Testis (tissue), 3 donors: ENCODE results near the gene PIK3C3. TPM values are rescaled to one million over a fixed set of nuclear protein-coding genes. Genes with fewer than 3 reads are reported as not detected.

ENCODE experiments used
- DNase-seq: peaks from one replicate; pipeline ENCODE4 v3.0.0-alpha.2; 2019
- H3K27ac ChIP-seq, 2 donors: fragments of 200-600 bp; sonication (generic); one replicate each; pipeline ENCODE4 v1.5.1; 2019
- H3K27me3 ChIP-seq: fragments of 200-600 bp; sonication (generic); one replicate; pipeline ENCODE4 v1.5.1; 2019
- H3K36me3 ChIP-seq: fragments of 200-600 bp; sonication (generic); one replicate; pipeline ENCODE4 v1.5.1; 2017; ENCODE audit warnings: low read depth; ENCODE audit errors: missing control alignments
- H3K4me1 ChIP-seq: fragments of 200-600 bp; sonication (generic); one replicate; pipeline ENCODE4 v1.5.1; 2019
- H3K4me3 ChIP-seq, 2 donors: fragments of 200-600 bp; sonication (generic); one replicate each; pipeline ENCODE4 v1.5.1; 2017 to 2019
- H3K9me3 ChIP-seq: fragments of 200-600 bp; sonication (generic); one replicate; pipeline ENCODE4 v1.5.1; 2017
- CTCF ChIP-seq, 3 experiments: fragments of 450-650 bp in 2 of 3; fragments of 200-600 bp in 1 of 3; sonication (generic) in 1 of 3; IDR thresholded peaks; one replicate each; pipeline ENCODE4 v1.5.1; 2016 to 2019; ENCODE audit warnings: antibody characterized with exemption in 3 of 3, mild to moderate bottlenecking in 2 of 3, moderate library complexity in 1 of 3
- POLR2A ChIP-seq: fragments of 450-650 bp; IDR thresholded peaks from one replicate; pipeline ENCODE4 v1.6.1; 2017; ENCODE audit warnings: antibody characterized with exemption, mild to moderate bottlenecking, moderate library complexity
- WGBS, 2 donors: methylation state at CpG; one replicate each; pipeline ENCODE4 v1.1.5; 2018; 5-methylcytosine and 5-hydroxymethylcytosine counted together
- intact Hi-C: fragments of 100-400 bp; cut with DNase I; formaldehyde crosslinking; loops from one replicate; pipeline ENCODE4 v1.15.1; 2023; ENCODE audit warnings: low total_unique reads
- polyA plus RNA-seq: library from polyadenylated mRNA; stranded (reverse); fragments of 350-450 nt; fragmentation: Illumina TruSeq; extraction: RNeasy Lipid Tissue Mini Kit (QIAGEN cat#74804); gene quantifications from one replicate; pipeline ENCODE4 v1.2.3, GENCODE V29; 2014; ENCODE audit warnings: low read depth, low replicate concordance; ENCODE audit not compliant: insufficient read depth
- total RNA-seq, 2 donors: library from RNA; depleted of rRNA; stranded (reverse); fragments of >200 nt; gene quantifications; one replicate each; pipeline ENCODE4 v1.2.3, GENCODE V29; 2016

PIK3C3 gene
- total and polyA plus RNA-seq, 3 donors from 2014 or later: 56.8 to 94.1 (median 75.1) TPM

GRCh38 chr18:42112657-42113420, 157.8 kb downstream of the PIK3C3 start:
- DNase-seq: no peak
- H3K27ac ChIP-seq: no peak overlapping the region
- no peak for TF ChIP-seq POLR2A
- no peak for TF ChIP-seq CTCF (IDR thresholded peaks at IDR 0.05)
- no peaks in the 10 kb centered on the region for H3K36me3 ChIP-seq
- no peaks in the 10 kb centered on the region for H3K9me3 ChIP-seq
- no peak overlapping the region for H3K4me3 ChIP-seq
- no peaks in the 10 kb centered on the region for H3K27me3 ChIP-seq
- peaks cover 4% of the 10 kb centered on the region for H3K4me1 ChIP-seq
- 82 to 87% methylated on average over 10 of the region's 10 CpGs for WGBS, 2 donors
- intact Hi-C loops: no loop called here

- peak overlapping the region in 1 of 2 donors; percentile 14 for H3K27ac ChIP-seq
- intact Hi-C loops: no loop called here
- peaks cover 4% of the 10 kb centered on the region for H3K4me1 ChIP-seq
- WGBS, 2 donors: 57 to 61% methylated on average over 5 of the region's 5 CpGs
- H3K4me3 ChIP-seq: no peak overlapping the region
- DNase-seq: no peak
- H3K36me3 ChIP-seq: no peaks in the 10 kb centered on the region
- TF ChIP-seq POLR2A (no peak), CTCF (IDR thresholded peaks at IDR 0.05) (no peak)
- H3K9me3 ChIP-seq: no peaks in the 10 kb centered on the region
- H3K27me3 ChIP-seq: no peaks in the 10 kb centered on the region
Measured at GRCh38 chr18:42113529-42114191, 158.6 kb downstream of the PIK3C3 start.

GRCh38 chr18:42114310-42114943, 159.4 kb downstream of the PIK3C3 start:
- Histone ChIP-seq H3K27ac (peak overlapping the region in 1 of 2 donors; percentile 14), H3K4me3 (no peak overlapping the region), H3K36me3 (no peaks in the 10 kb centered on the region), H3K4me1 (peaks cover 4% of the 10 kb centered on the region), H3K27me3 (no peaks in the 10 kb centered on the region), H3K9me3 (no peaks in the 10 kb centered on the region)
- intact Hi-C loops: no loop called here
- WGBS, 2 donors: 16 to 18% methylated on average over 7 of the region's 7 CpGs
- DNase-seq: peak; percentile 83
- TF ChIP-seq POLR2A (no peak), CTCF (IDR thresholded peaks at IDR 0.05) (peak; percentile 67 to 84 (median 77))

GRCh38 chr18:42126586-42126985, 171.6 kb downstream of the PIK3C3 start:
- no peaks in the 10 kb centered on the region for H3K4me1 ChIP-seq
- no peaks in the 10 kb centered on the region for H3K27me3 ChIP-seq
- TF ChIP-seq CTCF (IDR thresholded peaks at IDR 0.05): no peak
- no peak for TF ChIP-seq POLR2A
- DNase-seq: no peak
- H3K4me3 ChIP-seq: no peak overlapping the region
- intact Hi-C loops: no loop called here
- 81 to 97% methylated on average over 1 of the region's 1 CpG for WGBS, 2 donors
- H3K27ac ChIP-seq: no peak overlapping the region
- no peaks in the 10 kb centered on the region for H3K36me3 ChIP-seq
- no peaks in the 10 kb centered on the region for H3K9me3 ChIP-seq
